ENCODE measurements around the gene PEG3. TPM values are rescaled to one million over a fixed set of nuclear protein-coding genes. Genes with fewer than 3 reads are reported as not detected.

PEG3 gene
- total and polyA plus RNA-seq, 2 of the 8 experiments (the other 6 are each of a cell fraction or from before 2014, with no cell fraction given): not detected

- no peak for TF ChIP-seq SIN3A (conservative IDR thresholded peaks at IDR 0.05 in 1 of 2, IDR thresholded peaks at IDR 0.05 in 1 of 2; ENCODE audit: low read depth in 1 of 2, low read length in 2 of 2)
- no peak for TF ChIP-seq CHD1 (IDR thresholded peaks at IDR 0.05; ENCODE audit: low read depth, low read length)
- no peak for TF ChIP-seq CTCF (IDR thresholded peaks at IDR 0.05; ENCODE audit: control extremely low read depth in 1 of 3, insufficient read depth in 1 of 3, low read depth in 1 of 3, low read length in 3 of 3)
- no peak for TF ChIP-seq MAX (IDR thresholded peaks at IDR 0.05)
- TF ChIP-seq JUND (IDR thresholded peaks at IDR 0.05; ENCODE audit: low read length): no peak
- TF ChIP-seq TCF12 (IDR thresholded peaks at IDR 0.05; ENCODE audit: low read depth, low read length): no peak
Measured at GRCh38 chr19:56884441-56884840, 43.9 kb upstream of the PEG3 start (continued).
